ENCODE measurements around the gene CILP. TPM values are rescaled to one million over a fixed set of nuclear protein-coding genes. Genes with fewer than 3 reads are reported as not detected.

The CILP gene
- total and polyA plus RNA-seq, 2 of the 13 experiments (the other 11 are each of a cell fraction or from before 2014, with no cell fraction given): 0.03 TPM; not detected in 1

DNA sequence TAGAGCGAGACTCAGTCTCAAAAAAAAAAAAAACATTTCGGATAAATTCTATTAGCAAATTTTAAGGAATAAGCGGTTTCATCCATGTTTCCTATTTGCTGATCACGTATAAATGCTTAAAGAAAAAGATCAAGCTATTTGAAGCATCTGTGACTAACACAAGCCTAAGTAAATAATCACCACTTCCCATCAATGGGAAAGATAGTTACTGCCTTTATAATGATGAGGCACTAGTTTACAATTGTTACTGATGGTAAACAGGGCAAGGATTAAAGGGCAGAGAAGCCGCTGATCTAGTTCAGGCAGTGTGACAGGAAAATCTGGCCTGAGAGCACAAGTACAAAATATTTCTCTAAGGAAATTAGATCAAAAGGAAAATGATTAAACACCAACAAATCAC, 39.8 kb downstream of the CILP start (continued):
- TF ChIP-seq HMG20A (CRISPR knock-in tag; IDR thresholded peaks at IDR 0.05; ENCODE audit: borderline replicate concordance) (peak; percentile 77; the same call in 1 of the 2 replicates), FOXK1 (CRISPR knock-in tag; IDR thresholded peaks at IDR 0.05; ENCODE audit: borderline replicate concordance, low read depth) (peak; percentile 41; the same call in 1 of the 2 replicates), HNF4A (CRISPR knock-in tag; IDR thresholded peaks at IDR 0.05) (peak; percentile 38), CREM (IDR thresholded peaks at IDR 0.05) (peak; percentile 33; the same call in 1 of the 2 replicates), CREM (CRISPR knock-in tag; IDR thresholded peaks at IDR 0.05) (no peak), BCL6 (CRISPR knock-in tag; IDR thresholded peaks at IDR 0.05) (peak; percentile 32; the same call in 1 of the 2 replicates), FOSL2 (CRISPR knock-in tag; IDR thresholded peaks at IDR 0.05) (peak; percentile 67), ELF3 (CRISPR knock-in tag; IDR thresholded peaks at IDR 0.05) (peak; percentile 55; the same call in 1 of the 2 replicates), PITX1 (CRISPR knock-in tag; IDR thresholded peaks at IDR 0.05) (peak; percentile 38; the same call in 1 of the 2 replicates), ZNF780A (CRISPR knock-in tag; IDR thresholded peaks at IDR 0.05) (0 out of 2 replicates have a peak, but pooled peaks have one; percentile 31), POLR2AphosphoS2 (IDR thresholded peaks at IDR 0.05; ENCODE audit: low read depth, low read length) (no peak), SAP130 (CRISPR knock-in tag; IDR thresholded peaks at IDR 0.05; ENCODE audit: low read depth) (peak; percentile 74)
- TF ChIP-seq, protein P1, sequence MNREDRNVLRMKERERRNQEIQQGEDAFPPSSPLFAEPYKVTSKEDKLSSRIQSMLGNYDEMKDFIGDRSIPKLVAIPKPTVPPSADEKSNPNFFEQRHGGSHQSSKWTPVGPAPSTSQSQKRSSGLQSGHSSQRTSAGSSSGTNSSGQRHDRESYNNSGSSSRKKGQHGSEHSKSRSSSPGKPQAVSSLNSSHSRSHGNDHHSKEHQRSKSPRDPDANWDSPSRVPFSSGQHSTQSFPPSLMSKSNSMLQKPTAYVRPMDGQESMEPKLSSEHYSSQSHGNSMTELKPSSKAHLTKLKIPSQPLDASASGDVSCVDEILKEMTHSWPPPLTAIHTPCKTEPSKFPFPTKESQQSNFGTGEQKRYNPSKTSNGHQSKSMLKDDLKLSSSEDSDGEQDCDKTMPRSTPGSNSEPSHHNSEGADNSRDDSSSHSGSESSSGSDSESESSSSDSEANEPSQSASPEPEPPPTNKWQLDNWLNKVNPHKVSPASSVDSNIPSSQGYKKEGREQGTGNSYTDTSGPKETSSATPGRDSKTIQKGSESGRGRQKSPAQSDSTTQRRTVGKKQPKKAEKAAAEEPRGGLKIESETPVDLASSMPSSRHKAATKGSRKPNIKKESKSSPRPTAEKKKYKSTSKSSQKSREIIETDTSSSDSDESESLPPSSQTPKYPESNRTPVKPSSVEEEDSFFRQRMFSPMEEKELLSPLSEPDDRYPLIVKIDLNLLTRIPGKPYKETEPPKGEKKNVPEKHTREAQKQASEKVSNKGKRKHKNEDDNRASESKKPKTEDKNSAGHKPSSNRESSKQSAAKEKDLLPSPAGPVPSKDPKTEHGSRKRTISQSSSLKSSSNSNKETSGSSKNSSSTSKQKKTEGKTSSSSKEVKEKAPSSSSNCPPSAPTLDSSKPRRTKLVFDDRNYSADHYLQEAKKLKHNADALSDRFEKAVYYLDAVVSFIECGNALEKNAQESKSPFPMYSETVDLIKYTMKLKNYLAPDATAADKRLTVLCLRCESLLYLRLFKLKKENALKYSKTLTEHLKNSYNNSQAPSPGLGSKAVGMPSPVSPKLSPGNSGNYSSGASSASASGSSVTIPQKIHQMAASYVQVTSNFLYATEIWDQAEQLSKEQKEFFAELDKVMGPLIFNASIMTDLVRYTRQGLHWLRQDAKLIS (CRISPR knock-in tag; IDR thresholded peaks at IDR 0.05): no peak
- TF ChIP-seq, protein P2, sequence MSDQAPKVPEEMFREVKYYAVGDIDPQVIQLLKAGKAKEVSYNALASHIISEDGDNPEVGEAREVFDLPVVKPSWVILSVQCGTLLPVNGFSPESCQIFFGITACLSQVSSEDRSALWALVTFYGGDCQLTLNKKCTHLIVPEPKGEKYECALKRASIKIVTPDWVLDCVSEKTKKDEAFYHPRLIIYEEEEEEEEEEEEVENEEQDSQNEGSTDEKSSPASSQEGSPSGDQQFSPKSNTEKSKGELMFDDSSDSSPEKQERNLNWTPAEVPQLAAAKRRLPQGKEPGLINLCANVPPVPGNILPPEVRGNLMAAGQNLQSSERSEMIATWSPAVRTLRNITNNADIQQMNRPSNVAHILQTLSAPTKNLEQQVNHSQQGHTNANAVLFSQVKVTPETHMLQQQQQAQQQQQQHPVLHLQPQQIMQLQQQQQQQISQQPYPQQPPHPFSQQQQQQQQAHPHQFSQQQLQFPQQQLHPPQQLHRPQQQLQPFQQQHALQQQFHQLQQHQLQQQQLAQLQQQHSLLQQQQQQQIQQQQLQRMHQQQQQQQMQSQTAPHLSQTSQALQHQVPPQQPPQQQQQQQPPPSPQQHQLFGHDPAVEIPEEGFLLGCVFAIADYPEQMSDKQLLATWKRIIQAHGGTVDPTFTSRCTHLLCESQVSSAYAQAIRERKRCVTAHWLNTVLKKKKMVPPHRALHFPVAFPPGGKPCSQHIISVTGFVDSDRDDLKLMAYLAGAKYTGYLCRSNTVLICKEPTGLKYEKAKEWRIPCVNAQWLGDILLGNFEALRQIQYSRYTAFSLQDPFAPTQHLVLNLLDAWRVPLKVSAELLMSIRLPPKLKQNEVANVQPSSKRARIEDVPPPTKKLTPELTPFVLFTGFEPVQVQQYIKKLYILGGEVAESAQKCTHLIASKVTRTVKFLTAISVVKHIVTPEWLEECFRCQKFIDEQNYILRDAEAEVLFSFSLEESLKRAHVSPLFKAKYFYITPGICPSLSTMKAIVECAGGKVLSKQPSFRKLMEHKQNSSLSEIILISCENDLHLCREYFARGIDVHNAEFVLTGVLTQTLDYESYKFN (CRISPR knock-in tag; conservative IDR thresholded peaks at IDR 0.05): peak; percentile 89
- TF ChIP-seq, protein P3, sequence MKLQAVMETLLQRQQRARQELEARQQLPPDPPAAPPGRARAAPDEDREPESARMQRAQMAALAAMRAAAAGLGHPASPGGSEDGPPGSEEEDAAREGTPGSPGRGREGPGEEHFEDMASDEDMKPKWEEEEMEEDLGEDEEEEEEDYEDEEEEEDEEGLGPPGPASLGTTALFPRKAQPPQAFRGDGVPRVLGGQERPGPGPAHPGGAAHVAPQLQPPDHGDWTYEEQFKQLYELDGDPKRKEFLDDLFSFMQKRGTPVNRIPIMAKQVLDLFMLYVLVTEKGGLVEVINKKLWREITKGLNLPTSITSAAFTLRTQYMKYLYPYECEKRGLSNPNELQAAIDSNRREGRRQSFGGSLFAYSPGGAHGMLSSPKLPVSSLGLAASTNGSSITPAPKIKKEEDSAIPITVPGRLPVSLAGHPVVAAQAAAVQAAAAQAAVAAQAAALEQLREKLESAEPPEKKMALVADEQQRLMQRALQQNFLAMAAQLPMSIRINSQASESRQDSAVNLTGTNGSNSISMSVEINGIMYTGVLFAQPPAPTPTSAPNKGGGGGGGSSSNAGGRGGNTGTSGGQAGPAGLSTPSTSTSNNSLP (IDR thresholded peaks at IDR 0.05; ENCODE audit: low read depth, low read length): peak; percentile 94
- TF ChIP-seq, protein P4, sequence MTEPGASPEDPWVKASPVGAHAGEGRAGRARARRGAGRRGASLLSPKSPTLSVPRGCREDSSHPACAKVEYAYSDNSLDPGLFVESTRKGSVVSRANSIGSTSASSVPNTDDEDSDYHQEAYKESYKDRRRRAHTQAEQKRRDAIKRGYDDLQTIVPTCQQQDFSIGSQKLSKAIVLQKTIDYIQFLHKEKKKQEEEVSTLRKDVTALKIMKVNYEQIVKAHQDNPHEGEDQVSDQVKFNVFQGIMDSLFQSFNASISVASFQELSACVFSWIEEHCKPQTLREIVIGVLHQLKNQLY (CRISPR knock-in tag; IDR thresholded peaks at IDR 0.05): peak; percentile 15; the same call in 1 of the 2 replicates
